Mucosa of descending colon (tissue), 3 donors: ENCODE data around the gene RCSD1. TPM values are rescaled to one million over a fixed set of nuclear protein-coding genes. Genes with fewer than 3 reads are reported as not detected.

Source experiments
- ATAC-seq: fragments of 200-7000 bp; cut with Tn5 transposase; one replicate; pipeline ENCODE4 v1.9.1; 2020; ENCODE audit warnings: mild to moderate bottlenecking, moderate library complexity
- DNase-seq, 3 donors: peaks; one replicate each; pipeline ENCODE4 v3.0.0-alpha.2; 2020
- H3K36me3 ChIP-seq: fragments of 200-600 bp; one replicate; pipeline ENCODE4 v1.8.0; 2021; ENCODE audit warnings: low read depth, mild to moderate bottlenecking
- H3K4me1 ChIP-seq: fragments of 200-600 bp; one replicate; pipeline ENCODE4 v1.8.0; 2021; ENCODE audit warnings: low read depth, mild to moderate bottlenecking
- H3K4me3 ChIP-seq: fragments of 200-600 bp; one replicate; pipeline ENCODE4 v1.8.0; 2021; ENCODE audit warnings: mild to moderate bottlenecking
- H3K9me3 ChIP-seq: fragments of 200-600 bp; one replicate; pipeline ENCODE4 v1.8.0; 2021; ENCODE audit warnings: mild to moderate bottlenecking
- intact Hi-C, 2 donors: fragments of 100-400 bp; cut with DNase I in 1 of 2; cut with micrococcal nuclease in 1 of 2; formaldehyde crosslinking; loops; one replicate each; pipeline versions ENCODE4 v1.11.0 to v1.11.1; 2022; cut with DNase I, micrococcal nuclease
- total RNA-seq, 3 donors: library from RNA; stranded (reverse); fragmentation: NEBNext Ultra II Directional in 2 of 3; extraction: Animal tissue kit (Norgen Biotek cat#: 25700) in 2 of 3; gene quantifications; one replicate each; pipeline versions ENCODE4 v1.2.1 to v1.2.4, GENCODE V29; 2021 to 2023
- TF ChIP-seq, protein P1 (sequence below): fragments of 200-600 bp; IDR thresholded peaks from one replicate; pipeline ENCODE4 v1.8.0; 2022; ENCODE audit warnings: antibody characterized with exemption, mild to moderate bottlenecking
- donor health status: DM: no; HTN: no; CAD: no; lungs with moderate emphysema.
- donor health status: DM: no; HTN: no; CAD: no.
- donor health status: DM: no; HTN: yes; CAD: no.

The RCSD1 gene
- total RNA-seq, 3 donors from 2014 or later = 3.9 to 10.8 (median 8.4) TPM

DNA sequence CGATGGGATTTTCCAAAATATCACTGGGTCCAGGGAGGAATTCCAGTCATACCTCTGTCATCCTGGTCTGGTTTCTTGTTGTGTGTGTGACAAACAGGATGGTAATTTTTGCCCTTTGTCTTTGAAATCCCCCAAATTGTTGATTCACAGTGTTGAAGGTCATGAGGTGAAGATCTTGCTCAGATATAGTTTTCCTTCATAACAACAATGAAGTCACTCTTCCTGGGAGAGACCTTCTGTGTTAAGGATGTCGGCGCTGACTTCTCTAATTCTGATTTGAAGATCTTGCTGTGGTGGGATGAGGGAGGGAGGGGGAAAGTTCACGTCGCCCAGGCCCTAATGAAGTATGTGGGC lies 59.5 kb downstream of the RCSD1 start:
- peaks cover 3% of the 10 kb centered on the region for H3K4me1 ChIP-seq
- no peak overlapping the region for H3K4me3 ChIP-seq
- H3K9me3 ChIP-seq = no peaks in the 10 kb centered on the region
- no peak for ATAC-seq
- no peaks in the 10 kb centered on the region for H3K36me3 ChIP-seq
- intact Hi-C loops = loop anchor here (2.0 to 5.0 kb wide), 2 partner anchors 87 to 89 kb away; no protein-coding TSS in a partner anchor
- TF ChIP-seq, protein P1, sequence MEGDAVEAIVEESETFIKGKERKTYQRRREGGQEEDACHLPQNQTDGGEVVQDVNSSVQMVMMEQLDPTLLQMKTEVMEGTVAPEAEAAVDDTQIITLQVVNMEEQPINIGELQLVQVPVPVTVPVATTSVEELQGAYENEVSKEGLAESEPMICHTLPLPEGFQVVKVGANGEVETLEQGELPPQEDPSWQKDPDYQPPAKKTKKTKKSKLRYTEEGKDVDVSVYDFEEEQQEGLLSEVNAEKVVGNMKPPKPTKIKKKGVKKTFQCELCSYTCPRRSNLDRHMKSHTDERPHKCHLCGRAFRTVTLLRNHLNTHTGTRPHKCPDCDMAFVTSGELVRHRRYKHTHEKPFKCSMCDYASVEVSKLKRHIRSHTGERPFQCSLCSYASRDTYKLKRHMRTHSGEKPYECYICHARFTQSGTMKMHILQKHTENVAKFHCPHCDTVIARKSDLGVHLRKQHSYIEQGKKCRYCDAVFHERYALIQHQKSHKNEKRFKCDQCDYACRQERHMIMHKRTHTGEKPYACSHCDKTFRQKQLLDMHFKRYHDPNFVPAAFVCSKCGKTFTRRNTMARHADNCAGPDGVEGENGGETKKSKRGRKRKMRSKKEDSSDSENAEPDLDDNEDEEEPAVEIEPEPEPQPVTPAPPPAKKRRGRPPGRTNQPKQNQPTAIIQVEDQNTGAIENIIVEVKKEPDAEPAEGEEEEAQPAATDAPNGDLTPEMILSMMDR = no peak
- no peak for DNase-seq

DNA sequence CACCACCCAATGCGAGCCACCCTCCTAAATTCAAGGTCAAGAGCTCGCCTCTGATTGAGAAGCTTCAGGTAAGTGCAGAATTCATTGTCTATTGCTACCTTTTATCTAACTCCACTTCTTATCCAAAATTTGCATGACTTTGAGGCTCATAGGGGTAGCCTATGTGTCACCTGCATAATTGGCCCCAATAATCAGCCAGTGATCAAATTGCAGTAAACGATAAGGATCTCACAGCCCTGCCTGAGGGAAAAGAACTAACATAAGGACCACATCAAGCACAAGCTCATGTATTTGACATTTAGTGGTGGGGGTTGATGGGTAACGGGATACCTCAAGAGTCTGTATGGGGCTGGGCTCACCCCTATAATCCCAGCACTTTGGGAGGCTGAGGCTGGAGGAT lies 60.0 kb downstream of the RCSD1 start:
- ATAC-seq = no peak
- intact Hi-C loops = no loop called here

GRCh38 chr1:167693425-167694045 lies 63.5 kb downstream of the RCSD1 start:
- Histone ChIP-seq H3K36me3 (no peaks in the 10 kb centered on the region), H3K4me1 (no peaks in the 10 kb centered on the region), H3K4me3 (no peak overlapping the region), H3K9me3 (no peaks in the 10 kb centered on the region)
- TF ChIP-seq, protein P1 = no peak
- ATAC-seq = no peak
- intact Hi-C loops = no loop called here
- no peak for DNase-seq

More for the DNA sequence above, 60.0 kb downstream of the RCSD1 start:
- Histone ChIP-seq H3K4me3 (no peak overlapping the region), H3K36me3 (no peaks in the 10 kb centered on the region), H3K4me1 (peaks cover 3% of the 10 kb centered on the region), H3K9me3 (no peaks in the 10 kb centered on the region)
- DNase-seq = no peak
- TF ChIP-seq, protein P1 = no peak

DNA sequence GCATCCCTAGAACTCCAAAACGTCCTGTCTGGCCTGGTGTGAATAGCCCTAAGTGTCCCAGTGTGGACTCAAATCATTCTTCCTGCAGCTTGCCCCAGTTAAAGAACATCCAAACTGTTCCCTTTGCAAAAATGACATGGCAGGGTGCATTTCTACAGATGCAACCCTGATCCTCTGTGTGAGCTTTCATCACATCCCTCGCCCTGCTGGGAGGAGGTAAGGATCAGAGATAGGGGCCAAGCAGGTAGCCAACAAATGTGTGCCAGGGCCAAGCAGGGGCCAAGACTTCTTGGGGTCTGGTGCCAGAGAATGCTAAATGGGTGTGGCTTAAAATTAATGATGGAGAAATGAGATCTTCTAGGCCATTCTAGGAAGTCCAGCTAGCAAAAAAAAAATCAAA lies 64.7 kb downstream of the RCSD1 start:
- DNase-seq (no peak), ATAC-seq (no peak)
- Histone ChIP-seq H3K9me3 (no peaks in the 10 kb centered on the region), H3K4me1 (no peaks in the 10 kb centered on the region), H3K4me3 (no peak overlapping the region), H3K36me3 (no peaks in the 10 kb centered on the region)
- intact Hi-C loops = no loop called here
- TF ChIP-seq, protein P1 = no peak

DNA sequence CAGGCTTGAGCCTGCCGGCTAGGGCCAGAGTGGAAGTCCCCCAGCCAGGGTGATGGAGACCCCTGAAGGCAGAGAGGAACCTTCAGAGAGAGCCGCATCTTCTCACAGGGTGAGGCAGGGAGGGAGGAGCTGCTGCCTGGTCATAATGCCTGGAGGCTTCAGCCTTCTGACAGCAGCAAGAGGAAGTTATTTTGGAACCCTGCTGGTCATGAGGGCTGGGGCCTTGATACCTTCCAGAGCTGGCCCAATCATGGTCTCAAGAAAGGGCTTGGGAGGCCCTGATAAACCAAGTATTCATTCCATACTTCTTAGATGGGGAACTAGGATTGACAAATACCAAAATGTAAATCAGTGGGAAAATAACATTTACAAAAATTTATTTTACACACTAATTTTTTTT lies 65.1 kb downstream of the RCSD1 start:
- Histone ChIP-seq H3K36me3 (no peaks in the 10 kb centered on the region), H3K4me3 (no peak overlapping the region), H3K4me1 (no peaks in the 10 kb centered on the region), H3K9me3 (no peaks in the 10 kb centered on the region)
- ATAC-seq = no peak
- TF ChIP-seq, protein P1 = no peak
- no peak for DNase-seq
- intact Hi-C loops = no loop called here
